NCI-H526 (cell line): ENCODE measurements around the gene PRAME.
"Not testable (repeated sequence)": the region's sequence is repeated elsewhere in the genome, so short reads cannot be mapped to it uniquely, and the experiment has no call there.

Source experiments
- DNase-seq, 2 experiments: peaks; one replicate each; lab custom pipeline; 2025; lab: John Stamatoyannopoulos, UW

PRAME gene

DNA sequence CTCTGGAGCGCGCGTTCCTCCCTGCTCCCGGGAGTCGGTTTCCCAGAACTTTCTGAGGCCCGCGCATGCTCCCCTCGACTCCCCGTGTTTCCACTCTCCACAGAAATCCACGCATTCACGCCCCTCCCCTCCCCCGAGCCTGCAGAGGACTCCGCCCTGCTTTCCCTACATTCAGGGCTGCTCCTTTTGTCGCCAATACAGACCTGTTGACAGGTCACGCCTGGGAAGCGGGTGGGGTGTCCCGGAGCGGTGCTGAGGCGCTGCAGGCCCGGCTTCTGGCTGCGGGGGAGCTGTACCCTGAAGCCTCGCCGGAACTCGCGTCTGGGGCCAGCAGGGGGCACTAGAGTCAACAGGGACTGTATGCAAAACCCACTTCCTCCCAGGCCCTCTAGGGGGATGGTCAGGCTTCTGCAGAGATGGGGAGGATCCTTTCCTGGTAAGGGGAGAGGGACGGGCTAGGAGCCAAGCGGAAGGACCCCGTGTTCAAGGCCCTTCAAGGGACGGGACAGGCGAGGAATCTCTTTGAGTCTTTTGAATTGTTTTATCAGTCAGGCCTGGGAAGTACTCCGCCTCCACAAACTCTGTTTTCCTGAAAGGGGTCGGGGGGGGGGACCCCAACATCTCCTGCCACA lies at the start of gene PRAME:
Gene PRAME (minus strand): TSS at position 294 of the 632 bp plus-strand sequence. CDS start 2,433 bp downstream, outside the sequence.
- DNase-seq = peak; percentile 88 to 94

DNA sequence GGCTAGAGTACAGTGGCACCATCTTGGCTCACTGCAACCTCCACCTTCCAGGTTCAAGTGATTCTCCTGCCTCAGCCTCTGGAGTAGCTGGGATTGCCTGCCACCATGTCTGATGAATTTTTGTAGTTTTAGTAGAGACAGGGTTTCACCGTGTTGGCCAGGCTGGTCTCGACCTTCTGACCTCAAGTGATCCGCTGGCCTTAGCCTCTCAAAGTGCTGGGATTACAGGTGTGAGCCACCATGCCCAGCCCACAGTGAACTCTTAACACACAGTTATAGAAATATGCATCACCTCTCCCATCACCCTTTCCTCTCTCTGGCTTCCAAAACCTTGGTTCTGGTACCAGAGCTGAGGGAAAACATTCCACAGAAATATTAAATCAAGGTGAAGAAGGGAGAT lies 49.0 kb upstream of the PRAME start:
- DNase-seq = not testable (repeated sequence)

GRCh38 chr22:22605074-22605404 lies 46.0 kb upstream of the PRAME start:
- DNase-seq = no peak

DNA sequence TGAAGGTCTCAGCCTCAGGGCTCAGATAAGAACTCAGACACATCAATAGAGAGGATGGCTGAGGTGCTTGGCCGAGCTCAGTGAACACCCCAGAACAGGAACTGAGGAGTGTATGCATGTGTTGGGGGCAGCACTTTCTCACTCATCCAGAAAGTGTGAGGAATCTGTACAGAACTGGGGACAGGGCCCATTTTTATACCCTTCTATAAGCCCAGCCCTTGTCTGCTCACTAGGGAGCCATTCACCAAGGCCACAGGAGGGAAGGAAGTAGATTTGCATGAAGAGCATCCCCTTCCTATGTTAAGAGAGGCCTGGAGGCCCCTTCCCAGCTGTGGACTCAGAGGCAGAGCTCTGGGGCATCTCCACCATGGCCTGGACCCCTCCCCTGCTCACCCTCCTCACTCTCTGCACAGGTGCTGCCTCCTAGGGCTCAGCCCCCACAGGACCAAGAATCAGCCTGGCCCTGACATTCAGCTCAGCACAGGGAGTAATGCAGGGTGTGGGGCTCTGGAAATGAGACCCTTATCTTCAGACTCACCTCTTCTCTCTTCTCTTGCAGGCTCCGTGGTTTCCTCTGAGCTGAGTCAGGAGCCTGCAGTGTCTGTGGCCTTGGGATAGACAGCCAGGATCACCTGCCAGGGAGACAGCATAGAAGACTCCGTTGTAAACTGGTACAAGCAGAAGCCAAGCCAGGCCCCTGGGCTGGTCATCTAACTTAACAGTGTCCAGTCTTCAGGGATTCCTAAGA lies 45.4 kb upstream of the PRAME start:
- DNase-seq = no peak

DNA sequence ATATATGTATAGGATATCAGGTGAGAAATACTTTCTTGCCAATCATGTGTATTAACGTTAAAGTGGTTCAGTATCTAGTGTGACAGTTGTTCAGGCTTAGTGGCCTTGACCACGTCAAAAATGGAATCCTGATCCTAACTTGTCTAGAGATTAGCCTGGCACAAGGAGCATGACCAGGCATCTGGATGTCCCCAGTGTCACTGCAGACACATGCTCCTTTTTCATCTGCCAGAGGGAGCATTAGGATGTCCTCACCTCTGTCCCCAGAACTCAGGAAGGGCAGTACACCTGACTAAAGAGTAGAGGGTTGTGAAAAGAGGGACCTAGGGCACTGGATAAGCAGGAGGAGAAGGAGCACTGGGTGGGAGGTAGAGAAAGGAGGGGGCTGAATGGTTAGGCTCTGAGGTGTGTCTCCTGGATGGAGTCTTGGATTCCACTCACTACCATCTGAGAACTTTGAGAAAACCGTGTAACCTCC lies 44.4 kb upstream of the PRAME start:
- DNase-seq = no peak

DNA sequence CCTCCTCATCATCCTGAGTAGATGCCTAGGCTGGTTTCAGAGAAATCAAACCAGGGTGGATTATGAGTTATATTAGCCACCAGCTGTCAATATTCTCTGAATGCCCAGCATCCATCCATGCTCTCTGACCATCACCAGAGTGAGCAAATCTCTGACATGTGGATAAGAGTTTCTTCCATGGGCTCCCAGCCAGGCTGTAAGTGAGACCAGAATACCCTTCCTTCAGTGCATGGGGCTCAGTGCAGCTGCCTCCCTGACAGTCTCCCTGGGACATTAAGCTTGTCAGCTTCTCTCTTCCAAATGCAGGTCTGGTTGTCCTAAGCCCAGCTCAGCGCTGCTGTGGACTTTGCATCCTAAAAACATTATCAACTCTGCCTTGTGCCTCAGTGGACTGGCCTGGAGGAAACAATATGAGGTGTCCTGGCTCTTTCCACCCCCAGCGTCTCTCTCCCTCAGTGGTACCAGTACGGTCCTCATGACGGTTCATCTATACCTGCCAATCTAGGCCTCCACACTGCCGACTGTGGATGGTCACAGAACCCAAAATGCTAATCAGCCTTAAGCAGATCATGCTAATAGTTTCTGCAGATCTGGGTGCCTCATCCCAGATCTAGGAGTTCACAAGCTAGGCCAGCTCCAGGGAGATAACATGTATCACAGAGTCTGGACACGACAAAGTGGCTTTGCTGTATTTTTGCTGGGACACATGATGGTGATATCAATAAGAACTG lies 41.6 kb upstream of the PRAME start:
- DNase-seq = no peak

DNA sequence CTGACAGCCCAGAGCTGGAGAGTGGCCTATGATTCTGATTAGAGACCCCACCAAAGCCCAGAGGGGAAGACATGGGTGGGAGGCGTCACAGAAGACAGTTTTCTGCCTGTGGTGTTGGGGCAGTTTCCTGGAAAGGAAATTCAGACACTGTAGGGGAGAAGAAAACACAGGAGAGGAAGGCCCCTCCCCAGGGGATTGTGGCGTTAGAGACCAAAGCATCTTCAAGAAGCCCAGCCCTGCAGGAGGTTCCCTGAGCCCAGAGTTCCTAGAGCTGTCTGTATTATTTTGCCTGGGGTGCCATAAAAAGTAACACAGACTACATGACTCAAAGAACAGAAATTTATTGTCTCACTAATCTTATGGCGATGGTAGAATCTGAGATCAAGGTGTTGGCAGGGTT lies 40.2 kb upstream of the PRAME start:
- DNase-seq = no peak

- DNase-seq = no peak
These were observed 39.1 kb upstream of the PRAME start for GRCh38 chr22:22598144-22598543.

DNA sequence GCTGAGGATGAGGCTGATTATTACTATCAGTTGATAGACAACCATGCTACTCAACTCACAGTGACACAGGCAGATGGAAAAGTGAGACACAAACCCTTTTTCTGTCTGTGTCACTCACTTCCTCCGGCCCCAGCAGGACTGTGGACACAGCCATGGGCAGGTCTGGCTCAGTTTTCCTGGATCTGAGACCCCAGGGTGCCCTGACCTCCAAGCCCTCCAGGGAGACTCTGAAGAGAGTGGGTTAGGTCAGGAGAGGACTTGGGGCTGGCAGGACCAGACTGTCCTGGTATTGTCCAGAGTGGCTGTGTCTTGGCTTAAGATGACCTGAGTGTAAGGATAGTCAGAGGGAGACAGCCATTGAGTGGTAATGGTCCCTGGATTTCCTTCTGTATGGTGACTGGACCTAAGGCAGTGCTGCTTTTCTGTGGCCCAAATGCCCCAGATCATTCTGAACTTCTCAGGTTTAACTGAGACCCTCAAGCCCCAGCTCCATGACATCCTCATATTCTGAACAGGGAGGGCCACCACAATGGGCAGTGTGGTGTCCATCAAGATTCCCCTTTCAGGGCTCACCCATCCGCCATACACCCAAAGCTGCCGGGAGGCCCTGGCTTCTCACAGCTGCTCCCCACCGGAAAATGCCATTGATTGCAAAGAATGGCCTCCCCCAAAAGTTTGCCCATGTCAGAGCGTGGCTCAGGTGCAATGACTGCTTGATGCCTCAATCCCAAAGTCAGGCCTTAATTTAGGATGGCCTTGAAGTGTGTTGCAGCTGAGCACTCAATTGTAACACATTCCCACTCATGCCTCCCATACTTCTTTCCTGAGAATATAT lies 36.2 kb upstream of the PRAME start:
- no peak for DNase-seq

- peak; percentile 1 to 50 for DNase-seq
These were observed 35.0 kb upstream of the PRAME start for GRCh38 chr22:22593964-22594656.

DNA sequence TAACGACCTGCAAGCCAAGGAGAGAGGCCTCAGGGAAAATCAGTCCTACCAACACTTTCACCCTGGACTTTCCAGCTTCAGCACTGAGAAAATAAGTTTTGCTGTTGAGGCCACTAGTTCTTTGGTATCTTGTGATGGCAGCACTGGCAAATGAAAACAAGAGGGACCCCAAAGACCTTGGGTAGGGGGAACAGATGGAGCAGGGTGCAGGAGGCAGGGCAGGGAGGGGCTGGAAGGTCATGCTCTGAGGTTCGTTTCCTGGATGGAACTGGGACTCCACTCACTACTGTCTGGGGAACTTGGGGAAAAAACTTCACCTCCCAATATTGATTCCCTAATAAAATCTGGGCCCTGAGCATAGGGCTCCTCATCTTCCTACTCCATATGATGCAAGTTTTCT lies 34.2 kb upstream of the PRAME start:
- DNase-seq = no peak

- no peak for DNase-seq
These were observed 32.6 kb upstream of the PRAME start for GRCh38 chr22:22591348-22592299.

DNA sequence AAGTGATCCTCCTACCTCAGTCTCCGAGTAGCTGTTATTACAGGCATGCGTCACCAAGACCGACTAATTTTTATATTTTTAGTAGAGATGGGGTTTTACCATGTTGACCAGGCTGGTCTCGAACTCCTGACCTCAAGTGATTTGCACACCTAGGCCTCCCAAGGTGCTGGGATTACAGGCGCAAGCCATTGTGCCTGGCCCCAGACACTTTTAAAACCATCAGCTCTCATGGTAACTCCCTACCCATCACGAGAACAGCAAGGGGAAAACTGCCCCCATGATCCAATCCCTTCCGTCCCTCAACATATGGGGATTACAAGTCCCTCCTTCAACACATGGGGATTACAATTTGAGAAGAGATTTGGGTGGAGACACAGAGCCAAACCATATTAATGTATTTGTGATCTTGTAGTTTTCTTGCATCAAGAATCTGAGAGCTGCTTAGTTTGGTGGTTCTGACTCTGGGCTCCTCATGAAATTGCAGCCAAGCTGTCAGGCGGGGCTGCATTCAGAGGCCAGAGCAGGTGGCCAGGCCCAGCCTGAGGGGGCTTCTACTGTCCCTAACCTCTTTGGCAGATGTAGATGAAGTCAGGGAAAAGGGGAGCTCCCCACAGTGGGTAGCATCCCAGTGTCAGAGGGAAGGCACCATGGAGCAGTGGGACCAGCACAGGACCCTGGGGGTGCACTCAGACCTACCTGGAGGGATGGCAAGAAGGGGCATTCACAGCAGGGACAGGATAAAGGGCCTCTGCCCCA lies 31.2 kb upstream of the PRAME start:
- no peak for DNase-seq

- DNase-seq = no peak
These were observed 29.6 kb upstream of the PRAME start for GRCh38 chr22:22588485-22589164.

DNA sequence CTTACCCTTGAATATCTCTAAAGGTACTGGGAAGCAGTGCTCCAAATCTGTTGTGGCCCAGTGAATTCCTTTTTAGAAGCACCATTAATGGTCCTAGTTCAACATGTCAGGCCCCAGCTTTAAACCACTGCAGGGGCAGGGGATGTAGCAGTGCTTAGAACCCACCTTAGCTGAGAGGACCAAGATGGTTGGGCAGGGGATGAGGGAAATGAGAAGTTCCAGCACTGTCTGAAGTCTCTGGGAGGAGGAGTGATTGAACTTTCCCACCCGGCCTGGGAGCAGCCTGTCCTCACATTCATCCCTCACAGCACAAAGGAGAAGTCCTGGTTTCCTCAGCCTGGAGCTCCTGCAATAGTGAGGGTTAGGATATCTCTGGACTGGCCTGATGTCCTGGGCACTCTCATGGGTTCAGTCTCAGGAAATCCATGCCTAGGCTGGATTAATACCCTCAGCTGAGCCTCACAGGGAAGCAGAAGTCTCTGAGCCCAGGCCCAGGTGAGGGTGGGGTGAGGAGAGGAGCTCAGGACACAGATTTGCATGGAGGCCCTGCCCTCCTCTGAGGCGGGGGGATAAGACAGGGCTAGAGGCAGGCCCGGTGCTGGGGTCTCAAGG lies 28.6 kb upstream of the PRAME start:
- DNase-seq = no peak

GRCh38 chr22:22584722-22585121 lies 25.7 kb upstream of the PRAME start:
- no peak for DNase-seq

DNA sequence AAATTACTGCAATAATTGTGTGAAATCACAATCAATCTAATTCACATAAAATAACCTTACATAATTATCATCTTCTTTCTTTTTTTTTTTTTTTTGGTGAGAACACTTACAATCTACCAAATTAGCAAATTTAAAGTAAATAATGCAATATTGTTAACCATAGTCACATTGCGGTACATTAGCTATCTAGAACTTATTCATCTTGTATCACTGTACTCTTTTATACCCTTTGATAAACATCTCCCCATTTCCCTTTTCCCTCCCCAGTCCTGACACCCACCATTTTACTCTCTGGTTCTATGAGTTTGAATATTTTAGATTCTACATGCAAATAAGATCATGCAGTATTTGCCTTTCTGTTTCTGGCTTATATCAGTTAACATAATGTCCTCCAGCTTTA lies 24.0 kb upstream of the PRAME start:
- DNase-seq = peak; percentile 67 to 74

DNA sequence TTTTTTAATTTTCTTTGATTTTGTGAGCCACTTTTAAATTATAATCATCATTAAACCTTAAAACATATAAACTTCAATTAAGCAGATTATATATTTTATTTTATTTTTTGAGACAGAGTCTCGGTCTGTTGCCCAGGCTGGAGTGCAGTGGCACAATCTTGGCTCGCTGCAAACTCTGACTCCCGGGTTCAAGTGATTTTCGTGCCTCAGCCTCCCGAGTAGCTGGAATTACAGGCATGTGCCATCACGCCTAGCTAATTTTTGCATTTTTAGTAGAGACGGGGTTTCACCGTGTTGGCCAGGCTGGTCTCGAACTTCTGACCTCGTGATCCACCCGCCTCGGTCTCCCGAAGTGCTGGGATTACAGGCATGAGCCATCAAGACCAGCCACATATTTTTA lies 22.5 kb upstream of the PRAME start:
- not testable (repeated sequence) for DNase-seq
